HK-2 (cell line): ENCODE results near the gene NFYB.

Source experiments
- DNase-seq: peaks from one replicate; pipeline ENCODE4 v3.0.0-alpha.2; 2018; ENCODE audit not compliant: unreplicated experiment

NFYB gene

GRCh38 chr12:104155711-104156555 is 17.9 kb upstream of the NFYB start:
- no peak for DNase-seq

GRCh38 chr12:104154806-104155205 is 16.8 kb upstream of the NFYB start:
- no peak for DNase-seq

GRCh38 chr12:104154286-104154685 is 16.3 kb upstream of the NFYB start:
- no peak for DNase-seq

- DNase-seq = no peak
Observed at GRCh38 chr12:104152685-104153241, 14.8 kb upstream of the NFYB start.

GRCh38 chr12:104150416-104150815 is 12.4 kb upstream of the NFYB start:
- DNase-seq = no peak

- no peak for DNase-seq
Observed at GRCh38 chr12:104147346-104147745, 9.3 kb upstream of the NFYB start.

- DNase-seq = no peak
Observed at GRCh38 chr12:104143918-104144317, 5.9 kb upstream of the NFYB start.

GRCh38 chr12:104143002-104143401 is 5.0 kb upstream of the NFYB start:
- no peak for DNase-seq

- DNase-seq = no peak
Observed at GRCh38 chr12:104142543-104142942, 4.5 kb upstream of the NFYB start.

GRCh38 chr12:104138797-104139152 is 765 bp upstream of the NFYB start:
- no peak for DNase-seq

GRCh38 chr12:104137001-104137901 is 759 bp downstream of the NFYB start:
- DNase-seq = peak; percentile 73

GRCh38 chr12:104136577-104136976 is 1.4 kb downstream of the NFYB start:
- DNase-seq = no peak

GRCh38 chr12:104134882-104135281 is 3.1 kb downstream of the NFYB start:
- DNase-seq = no peak

- no peak for DNase-seq
Observed at GRCh38 chr12:104133866-104134265, 4.1 kb downstream of the NFYB start.

- no peak for DNase-seq
Observed at GRCh38 chr12:104133321-104133720, 4.7 kb downstream of the NFYB start.

- no peak for DNase-seq
Observed at GRCh38 chr12:104132351-104132956, 5.6 kb downstream of the NFYB start.

- DNase-seq = no peak
Observed at GRCh38 chr12:104131609-104132008, 6.4 kb downstream of the NFYB start.

- DNase-seq = no peak
Observed at GRCh38 chr12:104130760-104131159, 7.2 kb downstream of the NFYB start.

GRCh38 chr12:104126548-104126947 is 11.5 kb downstream of the NFYB start:
- DNase-seq = no peak

GRCh38 chr12:104122298-104122697 is 15.7 kb downstream of the NFYB start:
- DNase-seq = no peak

GRCh38 chr12:104121001-104121400 is 17.0 kb downstream of the NFYB start:
- DNase-seq = no peak

- no peak for DNase-seq
Observed at GRCh38 chr12:104115587-104115975, 22.4 kb downstream of the NFYB start.
